PFSK-1 (cell line): ENCODE data around the gene MYO1E.

Source experiments
- POLR2AphosphoS5 ChIP-seq: IDR thresholded peaks from 2 replicates; pipeline ENCODE4 v1.6.1; 2012; ENCODE audit warnings: low read depth, mild to moderate bottlenecking, control low read depth, low read length, moderate library complexity
- TAF1 ChIP-seq: IDR thresholded peaks from 2 replicates; pipeline ENCODE4 v1.6.1; 2012; ENCODE audit warnings: low read length, control low read depth, borderline replicate concordance; ENCODE audit not compliant: insufficient read depth

- TF ChIP-seq TAF1 (no peak), POLR2AphosphoS5 (no peak)
Measured at GRCh38 chr15:59250249-59250648, 122.4 kb downstream of the MYO1E start.
